Fibroblast of the aortic adventitia (primary cell): ENCODE results near the gene ANO8. TPM values are rescaled to one million over a fixed set of nuclear protein-coding genes. Genes with fewer than 3 reads are reported as not detected.

Source experiments
- DNase-seq: peaks from one replicate; pipeline ENCODE4 v3.0.0-alpha.2; 2010; ENCODE audit warnings: low read depth
- H3K4me3 ChIP-seq: 2 replicates; pipeline ENCODE4 v1.5.1; 2011; ENCODE audit warnings: low read depth, mild to moderate bottlenecking, control low read depth, low read length, moderate library complexity
- CTCF ChIP-seq: IDR thresholded peaks from 2 replicates; pipeline ENCODE4 v1.5.1; 2011; ENCODE audit warnings: mild to moderate bottlenecking, low read length, control low read depth, inconsistent platforms; ENCODE audit not compliant: insufficient read depth
- total RNA-seq: library from RNA; depleted of rRNA; stranded (reverse); fragments of >200 nt; gene quantifications from 2 replicates; pipeline ENCODE4 v1.2.3, GENCODE V29; 2012; ENCODE audit warnings: low replicate concordance

Gene ANO8
- total RNA-seq, 1 donor = 6.1 TPM

- H3K4me3 ChIP-seq = peak overlapping the region; percentile 91
- DNase-seq = no peak
- TF ChIP-seq CTCF = no peak
Observed at GRCh38 chr19:17337675-17338432, 3.2 kb upstream of the ANO8 start.

DNA sequence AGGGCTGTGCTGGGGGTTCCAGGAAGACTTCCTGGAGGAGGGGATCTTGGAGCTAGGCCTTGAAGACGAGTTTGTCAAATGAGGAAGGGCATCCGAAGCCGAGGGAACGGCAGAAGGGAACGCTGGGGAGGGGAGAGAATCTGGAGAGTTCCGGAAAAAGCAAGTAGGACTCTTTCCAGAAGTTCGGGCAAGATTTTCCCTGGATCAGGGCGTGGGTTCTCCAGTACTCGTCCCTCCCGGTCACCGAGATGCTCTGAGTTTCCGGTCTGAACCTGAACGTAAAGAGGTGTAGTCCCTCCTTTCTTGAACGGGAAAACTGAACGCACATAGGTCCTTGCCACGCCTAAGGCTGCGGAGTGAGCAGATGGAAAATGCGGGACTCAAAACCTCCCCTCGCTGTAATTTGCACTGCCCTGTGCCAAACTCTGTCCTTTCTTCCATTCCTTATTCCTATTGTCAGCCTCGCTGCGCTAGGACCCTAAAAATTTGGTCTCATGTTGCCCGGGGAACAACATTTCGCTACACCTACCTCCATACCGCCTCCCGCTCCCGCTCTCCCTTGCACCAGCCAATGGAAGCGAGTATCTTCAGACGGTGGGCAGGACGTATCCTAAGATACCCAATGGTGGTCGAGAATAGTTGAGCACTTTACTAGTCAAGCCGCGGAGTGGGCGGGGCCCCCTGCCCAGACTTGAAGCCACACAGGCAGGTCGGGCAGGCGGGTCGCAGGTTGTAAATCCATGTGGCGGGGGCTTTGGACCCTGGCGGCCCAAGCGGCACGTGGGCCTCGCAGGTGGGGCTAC, 2.4 kb upstream of the ANO8 start, which contains the start of gene GTPBP3:
GTPBP3 (plus strand) TSS at position 682 of the 803 bp plus-strand sequence; CDS start at position 741, 59 bp downstream.
- peak; percentile 99 for DNase-seq
- no peak for TF ChIP-seq CTCF
- H3K4me3 ChIP-seq = peak within 1 kb of the TSS; percentile 92

DNA sequence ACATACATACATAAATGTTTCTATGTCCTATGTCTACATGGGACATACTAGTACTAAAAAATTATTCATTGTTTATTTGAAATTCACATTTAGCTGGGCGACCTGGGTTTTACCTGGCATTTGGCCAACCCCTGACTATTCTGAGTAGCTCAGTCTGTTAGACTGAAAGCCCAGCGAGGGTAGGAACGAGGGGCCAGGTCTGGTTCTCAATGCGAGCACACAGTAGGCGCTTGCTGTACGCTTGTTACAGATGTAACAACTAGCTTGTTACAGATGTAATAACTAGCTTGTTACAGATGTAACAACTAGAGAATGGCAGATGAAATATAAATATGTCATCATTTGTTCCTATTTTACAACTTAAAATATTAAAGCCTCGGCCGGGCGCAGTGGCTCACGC, 920 bp upstream of the ANO8 start:
- TF ChIP-seq CTCF = no peak
- no peak overlapping the region for H3K4me3 ChIP-seq
- DNase-seq = no peak

GRCh38 chr19:17333611-17334413, 843 bp downstream of the ANO8 start:
- peak; percentile 65 for DNase-seq
- no peak for TF ChIP-seq CTCF
- peak overlapping the region; percentile 74 for H3K4me3 ChIP-seq

DNA sequence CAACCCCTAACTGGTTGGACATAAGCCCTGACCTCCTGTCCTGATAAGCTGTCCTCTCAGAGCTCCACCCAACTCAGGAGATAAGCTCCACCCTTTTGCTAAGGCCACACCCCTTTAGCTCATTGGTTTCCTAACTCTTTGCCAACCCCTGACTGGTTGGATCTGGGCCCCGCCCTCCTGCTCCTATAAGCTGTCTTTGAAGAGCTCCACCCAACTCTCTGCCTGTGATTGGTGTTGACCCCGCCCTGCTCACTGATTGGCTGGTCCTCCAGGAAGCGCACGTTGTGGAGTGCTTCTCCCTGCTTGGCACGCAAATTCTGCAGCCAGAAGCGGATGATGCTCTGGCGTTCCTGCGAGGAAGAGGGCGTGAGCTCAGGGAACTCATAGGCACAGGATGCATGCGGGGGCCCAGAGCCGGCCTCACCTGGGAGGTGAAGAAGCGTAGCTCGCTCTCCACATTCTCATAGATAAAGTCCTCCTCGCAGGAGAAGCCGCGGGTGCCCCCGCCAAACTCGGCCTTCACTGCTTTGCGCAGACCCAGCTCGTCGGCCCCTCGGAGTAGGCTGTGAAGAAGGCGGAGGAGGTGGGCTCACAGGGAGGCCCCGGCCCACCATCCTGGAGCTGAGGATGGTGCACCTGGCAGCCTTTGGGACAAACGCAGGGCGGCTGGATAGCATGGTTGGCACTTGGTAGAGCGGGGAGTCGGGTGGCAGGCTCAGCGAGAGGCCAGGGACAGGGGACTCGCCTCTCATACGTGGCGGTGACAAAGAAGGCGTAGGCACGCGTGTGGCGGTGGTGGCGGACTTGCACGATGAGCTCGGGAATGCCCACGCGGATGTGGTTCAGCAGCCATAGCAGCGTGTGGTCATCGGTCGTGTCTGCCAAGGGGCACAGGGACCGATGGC, 1.7 kb downstream of the ANO8 start:
- H3K4me3 ChIP-seq = no peak overlapping the region
- no peak for TF ChIP-seq CTCF
- peak; percentile 36 for DNase-seq

DNA sequence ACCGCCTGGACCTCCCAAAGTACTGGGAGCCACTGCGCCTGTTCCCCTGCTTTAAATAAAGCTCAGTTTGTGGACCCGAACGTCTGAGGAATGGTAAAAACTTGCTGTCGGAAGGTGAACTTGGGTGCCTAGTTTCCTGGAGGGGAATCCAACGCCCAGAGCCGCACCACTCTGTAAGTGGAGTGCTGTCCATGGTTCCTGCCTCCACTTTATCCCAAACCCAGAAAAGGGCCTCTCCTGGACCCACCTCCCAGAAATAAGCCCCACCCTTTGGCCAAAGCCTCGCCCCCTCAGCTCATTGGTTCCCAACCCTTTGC, 2.3 kb downstream of the ANO8 start:
- TF ChIP-seq CTCF = no peak
- no peak for DNase-seq
- no peak overlapping the region for H3K4me3 ChIP-seq
